HCT116 (cell line): ENCODE data around the gene GFPT2. TPM values are rescaled to one million over a fixed set of nuclear protein-coding genes. Genes with fewer than 3 reads are reported as not detected.

ENCODE experiments used
- ATAC-seq: fragments of 200-7000 bp; cut with Tn5 transposase; 2 replicates; pipeline ENCODE4 v1.9.1; 2020; ENCODE audit warnings: mild to moderate bottlenecking, moderate library complexity
- BruUV-seq: library from RNA; stranded (reverse); fragments of 400-500 nt; replicated peaks from 2 replicates; lab custom pipeline; 2021; lab: Mats Ljungman, UMichigan
- CTCF ChIA-PET: fragments of 300-600 bp; sonication (Branson Sonifier 250); formaldehyde crosslinking; loops from one replicate; lab custom pipeline; 2021; ENCODE audit warnings: antibody characterized with exemption; lab: Charles Lee
- POLR2A ChIA-PET: fragments of 300-600, 350-600 bp; sonication (Branson Sonifier 250); formaldehyde crosslinking; loops from one replicate; lab custom pipeline; 2021; ENCODE audit warnings: antibody characterized with exemption; lab: Charles Lee
- RAD21 ChIA-PET, 2 experiments: fragments of 300-600 bp; sonication (Branson Sonifier 250); formaldehyde crosslinking; loops; one replicate each; lab custom pipeline; 2023; ENCODE audit warnings: low total read pairs in 2 of 2; ENCODE audit not compliant: uncharacterized antibody in 2 of 2, unreplicated experiment in 2 of 2, low non-redundant PET in 1 of 2; lab: Charles Lee
- DNase-seq: peaks from one replicate; pipeline ENCODE4 v3.0.0-alpha.2; 2010; ENCODE audit warnings: low read depth, low spot score
- H2AFZ ChIP-seq: fragments of 200-600 bp; shearing (Covaris generic), sonication (generic); 2 replicates; pipeline ENCODE4 v1.6.1; 2017; ENCODE audit warnings: low read depth, mixed run types, mixed read lengths, antibody characterized with exemption, low read length; ENCODE audit not compliant: poor library complexity, severe bottlenecking
- H3K27ac ChIP-seq: 2 replicates; pipeline ENCODE4 v1.5.1; 2012; ENCODE audit warnings: low read depth, low read length
- H3K27me3 ChIP-seq: fragments of 200-600 bp; sonication (generic); 2 replicates; pipeline ENCODE4 v1.6.1; 2016; ENCODE audit warnings: mixed run types, low read length, mixed read lengths; ENCODE audit not compliant: insufficient read depth
- H3K36me3 ChIP-seq, 2 experiments: fragments of 200-500 bp in 1 of 2; fragments of 200-600 bp in 1 of 2; sonication (Bioruptor generic) in 1 of 2; sonication (generic) in 1 of 2; 2 replicates each; pipeline versions ENCODE4 v1.5.1 to v1.6.1; 2014 to 2016; ENCODE audit warnings: low read length in 2 of 2, inconsistent platforms in 1 of 2, mixed read lengths in 1 of 2, mixed run types in 1 of 2; ENCODE audit not compliant: insufficient read depth in 2 of 2, control insufficient read depth in 1 of 2
- H3K4me1 ChIP-seq, 2 experiments: fragments of 200-600 bp in 1 of 2; sonication (generic) in 1 of 2; 2 replicates each; pipeline versions ENCODE4 v1.5.1 to v1.6.1; 2012 to 2017; ENCODE audit warnings: low read length in 2 of 2, inconsistent platforms in 1 of 2, mild to moderate bottlenecking in 1 of 2, mixed read lengths in 1 of 2, mixed run types in 1 of 2, moderate library complexity in 1 of 2; ENCODE audit not compliant: insufficient read depth in 2 of 2, control insufficient read depth in 1 of 2
- H3K4me2 ChIP-seq: fragments of 200-600 bp; sonication (generic); 2 replicates; pipeline ENCODE4 v1.6.1; 2017; ENCODE audit warnings: mixed run types, low read length, mixed read lengths
- H3K4me3 ChIP-seq, 2 experiments: fragments of 200-600 bp in 1 of 2; sonication (generic) in 1 of 2; replicated peaks in 1 of 2; 2 replicates each; pipeline ENCODE4 v1.5.1; 2011 to 2016; ENCODE audit warnings: low read length in 2 of 2, control low read depth in 1 of 2, low read depth in 1 of 2, mild to moderate bottlenecking in 1 of 2, mixed read lengths in 1 of 2, mixed run types in 1 of 2
- H3K79me2 ChIP-seq: fragments of 200-600 bp; sonication (generic); 2 replicates; pipeline ENCODE4 v1.6.1; 2017; ENCODE audit warnings: mild to moderate bottlenecking, mixed run types, low read length, moderate library complexity, mixed read lengths; ENCODE audit not compliant: insufficient read depth
- H3K9ac ChIP-seq: fragments of 200-600 bp; sonication (generic); 2 replicates; pipeline ENCODE4 v1.6.1; 2016; ENCODE audit warnings: low read length, mixed read lengths
- H3K9me2 ChIP-seq: fragments of 200-600 bp; sonication (generic), shearing (Covaris generic); 2 replicates; pipeline ENCODE4 v1.6.1; 2017; ENCODE audit warnings: mixed run types, mild to moderate bottlenecking, moderate library complexity; ENCODE audit not compliant: insufficient read depth
- H3K9me3 ChIP-seq, 2 experiments: fragments of 200-500 bp in 1 of 2; fragments of 200-600 bp in 1 of 2; sonication (Bioruptor generic) in 1 of 2; sonication (generic) in 1 of 2; 2 replicates each; pipeline ENCODE4 v1.6.1; 2014 to 2017; ENCODE audit warnings: low read length in 2 of 2, mixed read lengths in 2 of 2, inconsistent platforms in 1 of 2, low read depth in 1 of 2, mild to moderate bottlenecking in 1 of 2, mixed run types in 1 of 2, moderate library complexity in 1 of 2; ENCODE audit not compliant: control insufficient read depth in 1 of 2, insufficient read depth in 1 of 2
- H4K20me1 ChIP-seq: fragments of 200-600 bp; sonication (generic), shearing (Covaris generic); 2 replicates; pipeline ENCODE4 v1.6.1; 2017; ENCODE audit warnings: mixed run types, mild to moderate bottlenecking, moderate library complexity; ENCODE audit not compliant: insufficient read depth
- CEBPB ChIP-seq: IDR thresholded peaks from 2 replicates; pipeline ENCODE4 v1.6.1; 2012; ENCODE audit warnings: low read depth
- CTCF ChIP-seq, 3 experiments: fragments of 200-600 bp in 1 of 3; sonication (generic) in 1 of 3; IDR thresholded peaks in 2 of 3; conservative IDR thresholded peaks in 1 of 3; 2 replicates each; pipeline ENCODE4 v1.5.1; 2012 to 2017; ENCODE audit warnings: low read depth in 2 of 3, low read length in 2 of 3, antibody characterized with exemption in 1 of 3, borderline replicate concordance in 1 of 3, control low read depth in 1 of 3, mild to moderate bottlenecking in 1 of 3, mixed read lengths in 1 of 3, mixed run types in 1 of 3, moderate library complexity in 1 of 3; ENCODE audit not compliant: insufficient read depth in 1 of 3
- ELF1 ChIP-seq: IDR thresholded peaks from 2 replicates; pipeline ENCODE4 v1.6.1; 2012; ENCODE audit warnings: low read depth, borderline replicate concordance
- JUND ChIP-seq: IDR thresholded peaks from 2 replicates; pipeline ENCODE4 v1.6.1; 2012
- REST ChIP-seq: IDR thresholded peaks from 2 replicates; pipeline ENCODE4 v1.6.1; 2012; ENCODE audit warnings: low read depth
- SP1 ChIP-seq: IDR thresholded peaks from 2 replicates; pipeline ENCODE4 v1.6.1; 2012; ENCODE audit warnings: low read depth
- YY1 ChIP-seq: IDR thresholded peaks from 2 replicates; pipeline ENCODE4 v1.6.1; 2011; ENCODE audit warnings: low read length, low read depth, moderate library complexity, mild to moderate bottlenecking; ENCODE audit not compliant: insufficient replicate concordance; ENCODE audit errors: extremely low read depth
- intact Hi-C: fragments of 100-400 bp; cut with micrococcal nuclease; formaldehyde crosslinking; loops from 2 replicates; pipeline ENCODE4 v1.10.0; 2022
- total RNA-seq: library from RNA; stranded (reverse); gene quantifications from one replicate; pipeline ENCODE4 v1.2.1, GENCODE V29; 2021; ENCODE audit not compliant: unreplicated experiment

GFPT2 gene
- total RNA-seq, 1 experiment from 2014 or later: 16.1 TPM

GRCh38 chr5:180290568-180291233 is 62.4 kb downstream of the GFPT2 start:
- peaks cover 45% of the 10 kb centered on the region for H3K79me2 ChIP-seq

More at GRCh38 chr5:180290568-180291233, 62.4 kb downstream of the GFPT2 start:
- peak overlapping the region; percentile 73 for H3K9ac ChIP-seq
- TSS peak; percentile 61 for BruUV-seq
- no peaks in the 10 kb centered on the region for H3K27me3 ChIP-seq
- RAD21 ChIA-PET: interaction anchor here in 1 of 2 experiments (0.8 kb wide), 1 partner anchor 41 kb away, joined by 3 read pairs; no protein-coding TSS in a partner anchor
- TF ChIP-seq SP1 (no peak), CTCF (IDR thresholded peaks at IDR 0.05 in 2 of 3, conservative IDR thresholded peaks at IDR 0.05 in 1 of 3; ENCODE audit: borderline replicate concordance in 1 of 3, insufficient read depth in 1 of 3, low read depth in 2 of 3, low read length in 2 of 3) (no peak), CEBPB (no peak), ELF1 (no peak), JUND (no peak), YY1 (no peak), REST (no peak)
- TF ChIP-seq, all 23 proteins: peak for 0
- no peaks in the 10 kb centered on the region for H4K20me1 ChIP-seq
- peaks cover 10 to 24% of the 10 kb centered on the region in 2 experiments for H3K4me1 ChIP-seq
- H3K27ac ChIP-seq: no peak overlapping the region
- no peaks in the 10 kb centered on the region for H3K9me3 ChIP-seq
- ATAC-seq (no peak), DNase-seq (no peak)
- CTCF ChIA-PET: interaction anchor here (0.6 to 1.9 kb wide), 2 partner anchors 38 to 173 kb away, joined by 3 to 9 read pairs; no protein-coding TSS in a partner anchor
- peak overlapping the region; percentile 71 to 79 for H3K4me3 ChIP-seq
- POLR2A ChIA-PET: no interaction called here
- peak overlapping the region; percentile 84 for H3K4me2 ChIP-seq
- intact Hi-C loops: loop anchor here (10.0 kb wide), 1 partner anchor 166 kb away; no protein-coding TSS in a partner anchor
- no peak overlapping the region for H2AFZ ChIP-seq
- H3K9me2 ChIP-seq: no peaks in the 10 kb centered on the region
- H3K36me3 ChIP-seq: peaks cover 0 to 7% of the 10 kb centered on the region in 2 experiments; a peak in 1 of 4 replicates
